GM12874 (cell line): ENCODE measurements around the gene PKIG.

ENCODE experiments used
- TF ChIP-seq, protein P1 (sequence below): IDR thresholded peaks from 2 replicates; pipeline ENCODE4 v1.5.1; 2011; ENCODE audit warnings: low read depth, mild to moderate bottlenecking, control low read depth, low read length, moderate library complexity; ENCODE audit not compliant: insufficient read depth

Gene PKIG

DNA sequence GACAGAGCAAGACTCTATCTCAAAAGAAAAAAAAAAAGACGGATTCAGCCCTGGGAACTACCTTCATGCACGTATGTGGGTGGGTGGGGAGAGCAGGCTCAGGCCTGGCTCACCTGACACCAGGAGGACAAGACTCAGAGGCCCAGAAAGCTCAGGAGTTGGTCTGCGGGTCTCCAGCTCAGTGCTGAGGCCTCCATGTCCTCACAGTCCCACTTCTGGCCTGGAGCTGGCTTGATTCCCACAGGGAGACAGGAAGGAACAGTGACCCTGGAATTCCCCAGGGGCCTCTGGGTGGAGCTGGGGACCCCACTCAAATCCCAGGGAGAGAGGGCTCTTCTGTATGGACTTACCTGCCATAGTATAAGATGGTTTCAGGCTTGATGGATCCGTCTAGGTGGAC is 53.5 kb downstream of the PKIG start:
- TF ChIP-seq, protein P1, sequence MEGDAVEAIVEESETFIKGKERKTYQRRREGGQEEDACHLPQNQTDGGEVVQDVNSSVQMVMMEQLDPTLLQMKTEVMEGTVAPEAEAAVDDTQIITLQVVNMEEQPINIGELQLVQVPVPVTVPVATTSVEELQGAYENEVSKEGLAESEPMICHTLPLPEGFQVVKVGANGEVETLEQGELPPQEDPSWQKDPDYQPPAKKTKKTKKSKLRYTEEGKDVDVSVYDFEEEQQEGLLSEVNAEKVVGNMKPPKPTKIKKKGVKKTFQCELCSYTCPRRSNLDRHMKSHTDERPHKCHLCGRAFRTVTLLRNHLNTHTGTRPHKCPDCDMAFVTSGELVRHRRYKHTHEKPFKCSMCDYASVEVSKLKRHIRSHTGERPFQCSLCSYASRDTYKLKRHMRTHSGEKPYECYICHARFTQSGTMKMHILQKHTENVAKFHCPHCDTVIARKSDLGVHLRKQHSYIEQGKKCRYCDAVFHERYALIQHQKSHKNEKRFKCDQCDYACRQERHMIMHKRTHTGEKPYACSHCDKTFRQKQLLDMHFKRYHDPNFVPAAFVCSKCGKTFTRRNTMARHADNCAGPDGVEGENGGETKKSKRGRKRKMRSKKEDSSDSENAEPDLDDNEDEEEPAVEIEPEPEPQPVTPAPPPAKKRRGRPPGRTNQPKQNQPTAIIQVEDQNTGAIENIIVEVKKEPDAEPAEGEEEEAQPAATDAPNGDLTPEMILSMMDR = no peak

DNA sequence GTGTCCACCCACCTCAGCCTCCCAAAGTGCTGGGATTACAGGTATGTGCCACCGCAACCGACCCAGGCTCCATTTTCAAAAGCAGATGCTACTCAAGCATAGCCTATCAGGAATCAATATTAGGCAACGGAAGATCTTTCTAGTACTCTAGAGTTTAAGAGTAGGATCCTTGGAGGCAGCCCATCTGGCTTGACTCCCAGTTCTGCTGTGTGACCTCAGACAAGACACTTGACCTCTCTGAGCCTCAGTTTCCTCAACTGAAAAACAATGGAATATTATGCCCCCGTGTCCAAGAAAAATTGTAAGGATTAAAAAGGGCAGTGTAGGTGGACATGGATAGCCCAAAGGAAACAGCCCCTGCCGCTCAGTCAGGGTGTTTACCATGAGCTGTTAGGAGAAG is 54.7 kb downstream of the PKIG start:
- TF ChIP-seq, protein P1 = no peak

DNA sequence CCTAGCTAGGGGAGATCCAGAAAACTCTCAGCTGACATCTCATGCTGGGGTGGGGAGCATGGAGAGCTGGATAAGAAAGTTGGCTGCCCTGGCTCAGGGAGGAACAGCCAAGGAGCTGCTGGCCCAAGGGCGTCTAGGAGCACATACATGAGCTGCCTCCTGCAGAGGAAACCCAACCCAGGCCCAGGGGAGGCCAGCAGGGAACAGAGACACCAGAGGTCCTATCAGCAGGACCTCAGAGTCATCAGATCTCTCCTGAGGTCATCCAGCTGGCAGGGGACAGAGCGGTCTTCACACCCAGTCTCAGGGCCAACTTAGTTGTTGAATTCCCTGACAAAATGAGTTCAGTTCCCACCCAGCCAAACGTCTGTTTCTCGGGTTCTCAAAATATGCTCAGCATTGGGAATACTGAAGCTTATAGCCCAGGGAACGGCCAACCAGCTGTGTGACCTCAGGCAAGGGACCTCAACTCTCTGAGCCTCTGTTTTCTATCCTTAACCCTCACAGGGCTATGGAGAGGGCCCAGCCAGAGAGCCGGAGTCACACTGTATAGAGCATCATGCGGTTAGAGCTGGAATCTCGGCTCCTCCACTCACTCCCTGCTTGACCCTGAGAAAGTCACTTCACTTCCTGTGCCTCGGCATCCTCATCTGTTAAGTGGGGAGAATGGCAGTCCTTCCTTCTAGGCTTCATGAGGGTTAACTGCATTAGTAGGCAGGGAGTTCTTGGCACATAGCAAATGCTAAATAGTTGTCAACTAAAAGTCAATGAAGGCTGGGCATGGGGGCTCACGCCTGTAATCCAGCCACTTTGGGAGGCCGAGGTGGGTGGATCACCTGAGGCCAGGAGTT is 55.4 kb downstream of the PKIG start:
- TF ChIP-seq, protein P1 = no peak

DNA sequence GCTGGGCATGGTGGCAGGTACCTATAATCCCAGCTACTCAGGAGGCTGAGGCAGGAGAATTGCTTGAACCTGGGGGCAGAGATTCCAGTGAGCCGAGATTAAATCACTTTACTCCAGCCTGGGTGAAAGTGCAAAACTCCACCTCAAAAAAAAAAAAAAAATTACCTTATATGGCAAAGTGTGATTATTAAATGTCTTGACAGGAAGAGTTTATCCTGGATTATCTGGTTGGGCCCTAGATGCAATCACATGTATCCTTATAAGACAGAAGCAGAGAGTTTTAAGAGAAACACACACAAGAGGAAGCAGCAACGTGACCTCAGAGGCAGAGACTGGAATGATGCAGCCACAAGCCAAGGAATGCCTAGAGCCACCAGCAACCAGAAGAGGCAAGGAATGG is 58.1 kb downstream of the PKIG start:
- TF ChIP-seq, protein P1 = no peak

DNA sequence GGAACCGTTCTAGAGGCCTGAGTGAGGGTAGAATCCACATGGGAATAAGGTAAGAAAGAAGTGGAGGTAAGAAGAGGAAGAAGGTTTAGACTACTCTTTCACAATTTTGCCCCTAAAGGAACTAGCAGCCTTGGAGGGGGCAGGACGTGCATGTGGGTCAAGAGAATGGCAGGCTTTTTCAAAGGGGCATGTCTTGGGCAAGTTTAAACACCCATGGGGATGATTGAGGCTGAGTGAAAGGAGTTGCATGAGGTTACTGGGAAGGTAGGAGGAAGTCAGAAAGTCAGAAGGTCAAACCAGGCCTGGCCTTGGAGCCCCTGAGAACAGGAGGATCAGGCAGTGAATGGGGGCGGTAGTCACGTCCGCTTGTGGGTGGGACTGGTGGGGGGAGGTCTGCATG is 58.9 kb downstream of the PKIG start:
- TF ChIP-seq, protein P1 = no peak

DNA sequence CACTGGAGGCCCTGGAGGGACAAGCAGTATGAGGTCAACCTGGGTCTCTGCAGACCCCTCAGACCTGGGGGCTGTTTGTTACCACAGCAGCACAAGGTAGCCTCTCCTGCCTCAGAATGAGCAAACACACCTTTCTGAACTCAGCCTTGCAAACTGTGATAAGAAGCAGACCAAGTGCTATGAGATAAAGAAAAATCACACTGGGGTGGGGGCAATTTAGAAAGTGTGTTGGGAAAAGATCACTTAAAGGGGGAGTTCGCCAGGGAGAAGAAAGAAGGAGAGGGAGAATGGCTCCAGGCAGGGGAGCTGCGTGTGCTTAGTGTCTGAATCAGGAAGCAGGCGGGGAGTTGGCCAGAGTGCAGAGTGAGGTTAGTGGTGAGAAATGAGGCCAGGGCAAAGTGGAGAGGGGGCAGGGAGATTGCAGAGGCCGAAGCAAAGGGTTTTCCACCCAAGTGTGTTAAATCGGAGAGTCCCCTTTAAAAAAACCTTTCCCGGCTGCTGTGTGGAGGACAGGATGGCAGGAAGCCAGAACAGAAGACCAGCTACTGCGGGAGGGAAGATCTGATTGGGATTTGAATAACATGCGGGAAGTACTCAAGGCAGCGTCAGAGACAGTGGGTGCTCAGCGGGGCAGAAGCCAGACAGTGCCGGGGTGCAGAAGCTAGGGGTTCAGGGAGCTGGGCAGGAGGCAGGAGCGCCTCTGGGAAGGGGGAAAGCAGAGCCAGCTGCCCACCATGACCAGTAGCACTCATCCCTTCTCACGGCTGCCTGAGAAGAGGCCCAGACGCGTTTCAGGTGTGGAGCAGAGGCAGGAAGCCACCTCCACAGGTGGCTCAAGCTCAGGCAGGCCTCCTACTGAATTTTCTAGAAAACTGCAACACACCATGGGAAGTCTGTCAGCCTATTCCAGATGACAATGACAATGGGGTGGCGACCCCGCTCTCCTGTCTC is 60.1 kb downstream of the PKIG start:
- TF ChIP-seq, protein P1 = peak; percentile 35; the same call in 1 of the 2 replicates

DNA sequence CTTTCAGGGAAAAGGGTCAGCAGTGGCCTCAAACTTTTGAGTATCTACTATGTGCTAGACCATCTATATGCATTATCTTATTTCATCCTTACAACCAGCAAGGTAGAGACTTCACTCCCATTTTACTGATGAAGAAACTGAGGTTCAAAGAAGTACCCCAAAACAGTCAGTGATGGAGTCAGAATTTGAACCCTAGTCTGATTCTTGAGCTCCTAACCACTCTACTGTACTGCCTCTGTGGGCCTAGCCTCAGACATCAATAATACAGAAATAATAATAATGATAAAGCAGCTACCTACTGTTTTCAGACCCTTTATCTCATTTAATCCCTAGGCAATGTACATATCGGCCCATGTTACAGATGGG is 60.8 kb downstream of the PKIG start:
- TF ChIP-seq, protein P1 = no peak
